Measurements from ENCODE around the gene CRELD2.

Gene CRELD2

DNA sequence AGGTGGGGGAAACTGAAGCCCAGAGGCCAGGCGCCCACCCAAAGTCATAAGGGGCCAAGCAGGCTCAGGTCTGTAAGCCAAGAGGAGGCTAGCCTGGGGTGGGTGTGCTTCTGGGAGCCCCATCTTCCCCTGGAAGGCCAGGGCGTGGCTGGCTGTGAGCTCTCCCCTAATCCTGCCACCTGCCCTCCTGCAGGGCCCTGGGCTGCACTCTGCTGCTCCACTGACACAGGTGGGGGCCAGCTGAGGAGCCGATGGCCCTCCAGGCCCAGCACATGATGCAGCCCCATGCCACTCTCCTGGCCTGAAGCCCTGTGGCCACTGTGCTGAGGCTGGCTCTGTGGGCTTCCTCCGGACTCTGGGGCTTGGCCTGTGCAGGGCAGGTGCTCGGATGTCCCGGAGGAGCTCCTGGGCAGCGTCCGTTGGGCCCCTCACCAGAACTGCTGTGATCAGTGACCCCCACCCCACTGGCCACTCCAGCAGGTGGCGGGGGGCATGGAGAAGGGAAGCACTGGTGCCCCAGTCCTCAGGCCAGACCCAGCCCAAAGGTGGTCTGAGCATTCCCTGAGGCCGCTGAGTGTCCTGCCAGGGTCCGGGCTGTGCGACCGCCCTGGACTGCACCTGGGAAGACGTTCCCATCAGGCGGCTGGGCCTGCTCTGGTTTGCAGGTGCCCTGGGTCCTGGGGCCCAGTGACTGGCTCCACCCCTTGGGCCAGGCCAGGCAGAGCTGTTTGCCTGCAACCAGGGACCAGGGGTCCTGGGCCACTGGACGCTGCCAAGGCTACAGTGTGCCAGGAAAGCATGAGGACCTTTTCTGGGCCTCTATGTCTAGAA, 50.6 kb downstream of the CRELD2 start:
- no peak for TF ChIP-seq CTCF (conservative IDR thresholded peaks at IDR 0.05; ENCODE audit: low read length)
- H3K4me3 ChIP-seq (ENCODE audit: low read length): no peak overlapping the region
- DNase-seq (ENCODE audit: low read depth): no peak

DNA sequence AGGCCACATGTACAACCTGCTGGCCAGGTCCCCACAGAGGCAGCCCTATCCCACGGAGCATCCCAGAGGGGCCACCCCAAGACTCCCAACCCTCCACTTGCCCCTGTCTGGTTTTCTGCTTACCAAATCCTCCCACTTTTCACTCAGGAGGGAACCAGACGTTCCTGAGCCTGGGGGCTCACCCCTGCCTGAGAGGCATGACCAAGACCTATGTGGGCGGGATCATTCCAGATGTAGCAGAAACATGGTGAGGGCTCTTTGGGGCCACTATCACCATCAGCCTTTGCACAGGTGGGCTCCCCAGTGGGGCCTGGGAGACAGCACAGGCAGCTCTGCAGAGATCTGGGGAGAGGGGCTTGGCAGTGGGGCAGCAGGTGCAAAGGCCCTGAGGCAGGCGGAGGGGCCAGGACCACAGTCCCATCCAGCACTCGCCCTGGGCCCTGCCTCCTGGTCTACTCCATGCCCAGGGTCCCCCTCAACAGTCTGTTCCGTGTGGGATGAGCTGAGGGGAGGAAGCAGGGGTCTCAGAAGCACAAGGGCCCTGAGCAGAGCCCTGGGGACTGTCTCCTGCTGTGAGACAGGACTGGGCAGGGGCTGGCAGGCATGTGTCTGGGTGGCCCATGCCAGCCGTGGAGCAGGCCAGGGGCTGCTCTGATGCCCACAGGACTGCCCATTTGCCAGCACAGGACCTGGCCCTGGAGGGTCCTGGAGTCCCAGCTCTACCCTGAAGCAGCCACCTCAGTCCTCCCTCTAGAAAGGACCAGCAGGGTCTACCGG, 51.5 kb downstream of the CRELD2 start:
- no peak for TF ChIP-seq CTCF (conservative IDR thresholded peaks at IDR 0.05; ENCODE audit: low read length)
- DNase-seq (ENCODE audit: low read depth): no peak
- no peak overlapping the region for H3K4me3 ChIP-seq (ENCODE audit: low read length)

- TF ChIP-seq CTCF (conservative IDR thresholded peaks at IDR 0.05; ENCODE audit: low read length): no peak
Observed at GRCh38 chr22:49970528-49971231, 52.2 kb downstream of the CRELD2 start.

GRCh38 chr22:49971232-49972162, 53.1 kb downstream of the CRELD2 start:
- no peak for TF ChIP-seq CTCF (conservative IDR thresholded peaks at IDR 0.05; ENCODE audit: low read length)
- DNase-seq (ENCODE audit: low read depth): peak; percentile 51
- peak overlapping the region; percentile 55 for H3K4me3 ChIP-seq (ENCODE audit: low read length)

More at GRCh38 chr22:49970528-49971231, 52.2 kb downstream of the CRELD2 start:
- DNase-seq (ENCODE audit: low read depth): peak; percentile 92
- H3K4me3 ChIP-seq (ENCODE audit: low read length): peak overlapping the region; percentile 55

- no peak overlapping the region for H3K4me3 ChIP-seq (ENCODE audit: low read length)
- DNase-seq (ENCODE audit: low read depth): no peak
- TF ChIP-seq CTCF (conservative IDR thresholded peaks at IDR 0.05; ENCODE audit: low read length): no peak
Observed at GRCh38 chr22:49972163-49973017, 54.0 kb downstream of the CRELD2 start.

All from AG10803 (cell line).